SK-N-SH (cell line): ENCODE measurements around the gene CD99L2. TPM values are rescaled to one million over a fixed set of nuclear protein-coding genes. Genes with fewer than 3 reads are reported as not detected.

ENCODE experiments used
- CTCF ChIA-PET: fragments of 300-600, 350-600 bp; formaldehyde crosslinking; extraction: SDS; loops from one replicate; lab custom pipeline; 2021; lab: Yijun Ruan, JAX
- POLR2A ChIA-PET: fragments of 350-600 bp; sonication (Branson Sonifier 250); formaldehyde crosslinking; extraction: SDS; loops from one replicate; lab custom pipeline; 2020; ENCODE audit warnings: antibody characterized with exemption, inconsistent platforms; lab: Yijun Ruan, JAX
- DNase-seq: peaks from one replicate; pipeline ENCODE4 v3.0.0; 2012
- H2AFZ ChIP-seq: fragments of 200-600 bp; sonication (generic); 2 replicates; pipeline ENCODE4 v1.8.1; 2016; ENCODE audit warnings: antibody characterized with exemption, mild to moderate bottlenecking, low read depth
- H3F3A ChIP-seq: fragments of 200-600 bp; sonication (generic); replicated peaks from 2 replicates; pipeline ENCODE3; 2016; ENCODE audit warnings: antibody characterized with exemption, mild to moderate bottlenecking; ENCODE audit not compliant: insufficient read depth
- H3K27ac ChIP-seq, 2 experiments: fragments of 200-500 bp in 1 of 2; fragments of 200-600 bp in 1 of 2; sonication (Bioruptor generic) in 1 of 2; sonication (generic), shearing (Covaris generic) in 1 of 2; 2 replicates each; pipeline versions ENCODE4 v1.5.1 to v1.6.1; 2014 to 2016; ENCODE audit warnings: low read depth in 2 of 2, inconsistent platforms in 1 of 2, low read length in 1 of 2, mild to moderate bottlenecking in 1 of 2, mixed read lengths in 1 of 2
- H3K27me3 ChIP-seq: fragments of 200-600 bp; sonication (generic), shearing (Covaris generic); 2 replicates; pipeline ENCODE4 v1.6.1; 2016; ENCODE audit warnings: mixed run types; ENCODE audit not compliant: insufficient read depth
- H3K36me3 ChIP-seq, 2 experiments: fragments of 200-500 bp in 1 of 2; fragments of 200-600 bp in 1 of 2; sonication (Bioruptor generic) in 1 of 2; sonication (generic) in 1 of 2; replicated peaks in 1 of 2; 2 replicates each; pipeline versions ENCODE3 to v1.5.1; 2014 to 2016; ENCODE audit warnings: low read length in 1 of 2, mild to moderate bottlenecking in 1 of 2; ENCODE audit not compliant: insufficient read depth in 2 of 2, control insufficient read depth in 1 of 2
- H3K4me1 ChIP-seq, 2 experiments: fragments of 200-500 bp in 1 of 2; fragments of 200-600 bp in 1 of 2; sonication (Bioruptor generic) in 1 of 2; sonication (generic), shearing (Covaris generic) in 1 of 2; 2 replicates each; pipeline versions ENCODE4 v1.5.1 to v1.6.1; 2014 to 2016; ENCODE audit warnings: low read depth in 1 of 2, low read length in 1 of 2, mixed run types in 1 of 2; ENCODE audit not compliant: insufficient read depth in 2 of 2, control insufficient read depth in 1 of 2
- H3K4me2 ChIP-seq: fragments of 200-600 bp; sonication (generic), shearing (Covaris generic); 2 replicates; pipeline ENCODE4 v1.6.1; 2017; ENCODE audit warnings: mixed run types
- H3K4me3 ChIP-seq, 2 experiments: fragments of 200-500 bp in 1 of 2; fragments of 200-600 bp in 1 of 2; sonication (Bioruptor generic) in 1 of 2; sonication (generic), shearing (Covaris generic) in 1 of 2; 2 replicates each; pipeline versions ENCODE4 v1.5.1 to v1.8.1; 2014 to 2016; ENCODE audit warnings: low read depth in 2 of 2, inconsistent platforms in 1 of 2, low read length in 1 of 2, mild to moderate bottlenecking in 1 of 2, mixed read lengths in 1 of 2, moderate library complexity in 1 of 2
- H3K79me2 ChIP-seq: fragments of 200-600 bp; sonication (generic); 2 replicates; pipeline ENCODE4 v1.8.1; 2017; ENCODE audit warnings: mild to moderate bottlenecking; ENCODE audit not compliant: insufficient read depth
- H3K9ac ChIP-seq: fragments of 200-600 bp; sonication (generic); 2 replicates; pipeline ENCODE4 v1.6.1; 2017; ENCODE audit warnings: mixed run types
- H3K9me2 ChIP-seq: fragments of 200-600 bp; sonication (generic); 2 replicates; pipeline ENCODE4 v1.6.1; 2017; ENCODE audit warnings: mixed run types
- H3K9me3 ChIP-seq: fragments of 200-600 bp; sonication (generic); 2 replicates; pipeline ENCODE4 v1.6.1; 2017; ENCODE audit warnings: mixed run types, mild to moderate bottlenecking, moderate library complexity
- H4K20me1 ChIP-seq: fragments of 200-600 bp; sonication (generic); 2 replicates; pipeline ENCODE4 v1.6.1; 2017; ENCODE audit warnings: mild to moderate bottlenecking, mixed run types; ENCODE audit not compliant: insufficient read depth
- ELF1 ChIP-seq: IDR thresholded peaks from 2 replicates; pipeline ENCODE4 v1.4.0; 2012
- EP300 ChIP-seq, 2 experiments: IDR thresholded peaks; 2 replicates each; pipeline versions ENCODE4 v1.4.0 to v1.6.1; 2012; ENCODE audit warnings: borderline replicate concordance in 1 of 2, low read depth in 1 of 2, low read length in 1 of 2
- FOSL2 ChIP-seq: IDR thresholded peaks from 2 replicates; pipeline ENCODE4 v1.4.0; 2012; ENCODE audit warnings: low read depth, mild to moderate bottlenecking, moderate library complexity, borderline replicate concordance
- GABPA ChIP-seq: IDR thresholded peaks from 2 replicates; pipeline ENCODE4 v1.4.0; 2012; ENCODE audit warnings: low read depth, mild to moderate bottlenecking
- GATA2 ChIP-seq: sonication (generic); formaldehyde crosslinking; IDR thresholded peaks from 2 replicates; pipeline ENCODE4 v1.5.0; 2020; ENCODE audit warnings: mild to moderate bottlenecking, missing genetic modification reagents
- IRF3 ChIP-seq: fragments of 150-350 bp; IDR thresholded peaks from 2 replicates; pipeline ENCODE4 v1.6.1; 2016; ENCODE audit warnings: mild to moderate bottlenecking, low read depth, low read length
- JUND ChIP-seq: IDR thresholded peaks from 2 replicates; pipeline ENCODE4 v1.4.0; 2012
- MEF2A ChIP-seq: IDR thresholded peaks from 2 replicates; pipeline ENCODE4 v1.4.0; 2012; ENCODE audit warnings: low read depth, borderline replicate concordance
- NRF1 ChIP-seq: IDR thresholded peaks from 2 replicates; pipeline ENCODE4 v1.6.1; 2012; ENCODE audit warnings: low read depth, mild to moderate bottlenecking, low read length
- PBX3 ChIP-seq: IDR thresholded peaks from 2 replicates; pipeline ENCODE4; 2012
- RAD21 ChIP-seq: IDR thresholded peaks from 2 replicates; pipeline ENCODE4 v1.6.1; 2012; ENCODE audit warnings: mild to moderate bottlenecking, low read length
- RXRA ChIP-seq: IDR thresholded peaks from 2 replicates; pipeline ENCODE4 v1.4.0; 2012; ENCODE audit warnings: low read depth, mild to moderate bottlenecking, borderline replicate concordance
- SMC3 ChIP-seq: IDR thresholded peaks from 2 replicates; pipeline ENCODE4 v1.6.1; 2012; ENCODE audit warnings: low read depth, low read length, improper control_type of control experiment
- TCF12 ChIP-seq: IDR thresholded peaks from 2 replicates; pipeline ENCODE4 v1.4.0; 2012
- TEAD4 ChIP-seq: IDR thresholded peaks from 2 replicates; pipeline ENCODE4 v1.4.0; 2012; ENCODE audit warnings: mild to moderate bottlenecking, borderline replicate concordance; ENCODE audit not compliant: insufficient read depth
- ZBTB33 ChIP-seq: IDR thresholded peaks from 2 replicates; pipeline ENCODE4 v1.4.0; 2012; ENCODE audit warnings: low read depth, borderline replicate concordance
- WGBS: methylation state at CpG from one replicate; pipeline ENCODE4 v1.1.6; 2017; ENCODE audit warnings: low lambda C conversion rate; 5-methylcytosine and 5-hydroxymethylcytosine counted together
- polyA plus RNA-seq, 3 experiments: library from polyadenylated mRNA; depleted of rRNA; stranded (reverse); fragments of >200 nt; gene quantifications; 2 replicates each; pipeline ENCODE4 v1.2.3, GENCODE V29; 2012
- TF ChIP-seq, protein P1 (sequence below): IDR thresholded peaks from 2 replicates; pipeline ENCODE4 v1.4.0; 2012; ENCODE audit warnings: low read depth, borderline replicate concordance

CD99L2 gene
- polyA plus RNA-seq, 1 of the 3 experiments (the other 2 are of a cell fraction): 57.7 TPM

DNA sequence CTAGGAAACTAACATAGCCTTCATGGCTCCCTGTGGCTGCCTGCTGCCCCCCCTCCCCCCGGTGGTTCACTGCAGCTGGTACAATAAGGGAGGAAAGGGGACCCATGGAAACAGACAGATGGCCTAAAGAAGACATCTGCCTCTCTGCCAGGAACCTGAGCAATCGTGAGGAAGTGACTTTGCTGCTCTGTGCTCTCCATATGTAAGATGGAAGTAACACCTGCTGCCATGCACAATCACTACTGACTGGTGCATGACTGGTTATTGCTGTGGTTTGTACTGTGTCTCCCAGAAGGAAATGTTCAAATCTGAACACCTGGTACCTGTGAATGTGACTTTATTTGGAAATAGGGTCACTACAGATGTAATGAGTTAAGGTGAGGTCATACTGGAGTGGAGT is 43.6 kb downstream of the CD99L2 start:
- Histone ChIP-seq H3K27ac (no peak overlapping the region), H3K36me3 (no peaks in the 10 kb centered on the region), H3K4me2 (no peak overlapping the region), H3K79me2 (no peaks in the 10 kb centered on the region; the same call in 1 of the 2 replicates), H3K4me3 (no peak overlapping the region), H4K20me1 (0 out of 2 replicates have a peak, but pooled peaks cover 3% of the 10 kb centered on the region), H3K4me1 (no peaks in the 10 kb centered on the region; a peak in 1 of 4 replicates), H3K9me3 (peaks cover 7% of the 10 kb centered on the region; the same call in 1 of the 2 replicates), H3K9me2 (no peaks in the 10 kb centered on the region), H3F3A (no peaks in the 10 kb centered on the region), H3K27me3 (no peaks in the 10 kb centered on the region), H2AFZ (no peak overlapping the region), H3K9ac (no peak overlapping the region)
- WGBS: 36% methylated on average over 2 of the region's 2 CpGs
- CTCF ChIA-PET: no interaction called here
- DNase-seq: no peak
- POLR2A ChIA-PET: no interaction called here
- TF ChIP-seq RXRA: no peak
- no peak for TF ChIP-seq ZBTB33
- no peak for TF ChIP-seq PBX3
- TF ChIP-seq, protein P1, sequence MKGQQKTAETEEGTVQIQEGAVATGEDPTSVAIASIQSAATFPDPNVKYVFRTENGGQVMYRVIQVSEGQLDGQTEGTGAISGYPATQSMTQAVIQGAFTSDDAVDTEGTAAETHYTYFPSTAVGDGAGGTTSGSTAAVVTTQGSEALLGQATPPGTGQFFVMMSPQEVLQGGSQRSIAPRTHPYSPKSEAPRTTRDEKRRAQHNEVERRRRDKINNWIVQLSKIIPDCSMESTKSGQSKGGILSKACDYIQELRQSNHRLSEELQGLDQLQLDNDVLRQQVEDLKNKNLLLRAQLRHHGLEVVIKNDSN: no peak
- TF ChIP-seq RAD21: no peak

- H3K27ac ChIP-seq: no peak overlapping the region
- no peaks in the 10 kb centered on the region for H3K27me3 ChIP-seq
- no peak for DNase-seq
- no peaks in the 10 kb centered on the region for H3F3A ChIP-seq
- H3K9me3 ChIP-seq: no peaks in the 10 kb centered on the region
- H3K36me3 ChIP-seq: no peaks in the 10 kb centered on the region
- H2AFZ ChIP-seq: no peak overlapping the region
- no peaks in the 10 kb centered on the region for H3K79me2 ChIP-seq
- CTCF ChIA-PET: no interaction called here
- no peaks in the 10 kb centered on the region for H3K9me2 ChIP-seq
- no peaks in the 10 kb centered on the region; a peak in 1 of 4 replicates for H3K4me1 ChIP-seq
- H4K20me1 ChIP-seq: no peaks in the 10 kb centered on the region
- H3K4me2 ChIP-seq: no peak overlapping the region
- POLR2A ChIA-PET: no interaction called here
- WGBS: 30% methylated on average over 3 of the region's 3 CpGs
- H3K4me3 ChIP-seq: no peak overlapping the region
- no peak overlapping the region for H3K9ac ChIP-seq
- TF ChIP-seq, protein P1: no peak
- TF ChIP-seq SMC3 (no peak), TEAD4 (no peak), MEF2A (no peak), JUND (no peak), FOSL2 (no peak), TCF12 (no peak), ELF1 (no peak), GABPA (no peak), ZBTB33 (no peak), EP300 (IDR thresholded peaks at IDR 0.05; ENCODE audit: borderline replicate concordance in 1 of 2, low read depth in 1 of 2, low read length in 1 of 2) (no peak), GATA2 (no peak), PBX3 (no peak), IRF3 (no peak), NRF1 (no peak)
Measured at GRCh38 chrX:150849996-150850720, 48.3 kb downstream of the CD99L2 start.
